ENCODE data around the gene ACAP2. TPM values are rescaled to one million over a fixed set of nuclear protein-coding genes. Genes with fewer than 3 reads are reported as not detected.

Gene ACAP2
- total RNA-seq, 4 donors from 2014 or later: 53.5 to 69.8 (median 62.5) TPM

- no peaks in the 10 kb centered on the region for H3K27me3 ChIP-seq
- H3K4me1 ChIP-seq: peaks cover 0 to 18% (median 0%) of the 10 kb centered on the region in 4 donors
- TF ChIP-seq POLR2A (IDR thresholded peaks at IDR 0.05) (no peak), EP300 (IDR thresholded peaks at IDR 0.05) (no peak)
- TF ChIP-seq, protein P1, sequence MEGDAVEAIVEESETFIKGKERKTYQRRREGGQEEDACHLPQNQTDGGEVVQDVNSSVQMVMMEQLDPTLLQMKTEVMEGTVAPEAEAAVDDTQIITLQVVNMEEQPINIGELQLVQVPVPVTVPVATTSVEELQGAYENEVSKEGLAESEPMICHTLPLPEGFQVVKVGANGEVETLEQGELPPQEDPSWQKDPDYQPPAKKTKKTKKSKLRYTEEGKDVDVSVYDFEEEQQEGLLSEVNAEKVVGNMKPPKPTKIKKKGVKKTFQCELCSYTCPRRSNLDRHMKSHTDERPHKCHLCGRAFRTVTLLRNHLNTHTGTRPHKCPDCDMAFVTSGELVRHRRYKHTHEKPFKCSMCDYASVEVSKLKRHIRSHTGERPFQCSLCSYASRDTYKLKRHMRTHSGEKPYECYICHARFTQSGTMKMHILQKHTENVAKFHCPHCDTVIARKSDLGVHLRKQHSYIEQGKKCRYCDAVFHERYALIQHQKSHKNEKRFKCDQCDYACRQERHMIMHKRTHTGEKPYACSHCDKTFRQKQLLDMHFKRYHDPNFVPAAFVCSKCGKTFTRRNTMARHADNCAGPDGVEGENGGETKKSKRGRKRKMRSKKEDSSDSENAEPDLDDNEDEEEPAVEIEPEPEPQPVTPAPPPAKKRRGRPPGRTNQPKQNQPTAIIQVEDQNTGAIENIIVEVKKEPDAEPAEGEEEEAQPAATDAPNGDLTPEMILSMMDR (IDR thresholded peaks at IDR 0.05): no peak
- no peaks in the 10 kb centered on the region for H3K9me3 ChIP-seq
- H3K27ac ChIP-seq: no peak overlapping the region
- WGBS, 2 donors: 89 to 90% methylated on average over 4 of the region's 4 CpGs
- H3K4me3 ChIP-seq: no peak overlapping the region
- DNase-seq (ENCODE audit: low spot score in 2 of 2): no peak
- peaks cover 0 to 13% (median 0%) of the 10 kb centered on the region in 3 donors for H3K36me3 ChIP-seq
Observed at GRCh38 chr3:195352895-195353488, 89.8 kb downstream of the ACAP2 start.

- TF ChIP-seq POLR2A (IDR thresholded peaks at IDR 0.05) (no peak), EP300 (IDR thresholded peaks at IDR 0.05) (no peak)
- TF ChIP-seq, protein P1 (IDR thresholded peaks at IDR 0.05): no peak
- no peaks in the 10 kb centered on the region for H3K4me1 ChIP-seq
- H3K36me3 ChIP-seq: peaks cover 0 to 19% (median 0%) of the 10 kb centered on the region in 3 donors
- no peak overlapping the region for H3K4me3 ChIP-seq
- DNase-seq (ENCODE audit: low spot score in 2 of 2): no peak
- 72 to 82% methylated on average over 5 of the region's 5 CpGs for WGBS, 2 donors
- no peak overlapping the region for H3K27ac ChIP-seq
- no peaks in the 10 kb centered on the region for H3K9me3 ChIP-seq
- no peaks in the 10 kb centered on the region for H3K27me3 ChIP-seq
Observed at GRCh38 chr3:195348426-195349115, 94.2 kb downstream of the ACAP2 start.

DNA sequence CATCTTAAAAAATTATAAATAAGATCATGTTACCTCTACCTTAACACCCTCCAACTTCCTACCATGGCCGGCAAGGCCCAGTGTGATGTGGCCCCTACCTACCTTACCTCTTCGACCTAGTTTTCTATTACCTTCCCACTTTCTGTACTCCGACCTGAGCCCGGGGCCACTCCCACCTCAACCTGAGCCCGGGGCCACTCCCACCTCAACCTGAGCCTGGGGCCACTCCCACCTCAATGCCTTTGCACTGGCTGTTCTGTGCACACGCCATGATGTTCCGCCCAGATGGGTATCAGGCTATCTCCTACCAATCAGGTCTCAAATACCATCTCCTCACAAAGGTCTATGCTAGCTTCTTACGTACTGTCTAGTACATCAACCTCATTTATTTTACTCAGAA lies 105.1 kb downstream of the ACAP2 start:
- Histone ChIP-seq H3K27ac (no peak overlapping the region), H3K27me3 (no peaks in the 10 kb centered on the region), H3K4me1 (no peaks in the 10 kb centered on the region), H3K36me3 (peaks cover 0 to 21% (median 5%) of the 10 kb centered on the region in 3 donors), H3K9me3 (no peaks in the 10 kb centered on the region), H3K4me3 (no peak overlapping the region)
- no peak for DNase-seq (ENCODE audit: low spot score in 2 of 2)
- TF ChIP-seq POLR2A (IDR thresholded peaks at IDR 0.05) (no peak), EP300 (IDR thresholded peaks at IDR 0.05) (no peak)
- TF ChIP-seq, protein P1 (IDR thresholded peaks at IDR 0.05): no peak
- 86 to 94% methylated on average over 8 of the region's 8 CpGs for WGBS, 2 donors

DNA sequence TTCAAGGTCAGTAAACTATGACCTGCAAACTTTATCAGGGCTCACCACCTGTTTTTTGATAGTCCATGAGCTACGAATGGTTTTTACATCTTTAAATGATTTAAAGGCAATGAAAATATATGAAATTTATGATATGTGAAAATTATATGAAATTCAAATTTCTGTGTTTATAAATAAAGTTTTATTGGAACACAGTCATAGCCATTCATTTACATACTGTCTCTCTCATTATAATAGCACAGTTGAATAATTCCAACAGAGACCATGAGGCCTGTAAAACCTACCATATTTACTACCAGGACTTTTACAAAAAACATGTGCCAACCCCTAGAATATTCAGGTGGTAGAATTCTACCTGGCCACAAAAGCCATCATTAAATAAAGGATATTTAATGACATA lies 107.9 kb downstream of the ACAP2 start:
- Histone ChIP-seq H3K4me1 (no peaks in the 10 kb centered on the region), H3K36me3 (peaks cover 0 to 35% (median 2%) of the 10 kb centered on the region in 3 donors), H3K27ac (no peak overlapping the region), H3K27me3 (no peaks in the 10 kb centered on the region), H3K9me3 (no peaks in the 10 kb centered on the region), H3K4me3 (no peak overlapping the region)
- TF ChIP-seq EP300 (IDR thresholded peaks at IDR 0.05): no peak
- TF ChIP-seq POLR2A (IDR thresholded peaks at IDR 0.05): no peak
- TF ChIP-seq, protein P1 (IDR thresholded peaks at IDR 0.05): no peak
- WGBS, 2 donors: 87 to 96% methylated on average over 1 of the region's 1 CpG
- DNase-seq (ENCODE audit: low spot score in 2 of 2): no peak

DNA sequence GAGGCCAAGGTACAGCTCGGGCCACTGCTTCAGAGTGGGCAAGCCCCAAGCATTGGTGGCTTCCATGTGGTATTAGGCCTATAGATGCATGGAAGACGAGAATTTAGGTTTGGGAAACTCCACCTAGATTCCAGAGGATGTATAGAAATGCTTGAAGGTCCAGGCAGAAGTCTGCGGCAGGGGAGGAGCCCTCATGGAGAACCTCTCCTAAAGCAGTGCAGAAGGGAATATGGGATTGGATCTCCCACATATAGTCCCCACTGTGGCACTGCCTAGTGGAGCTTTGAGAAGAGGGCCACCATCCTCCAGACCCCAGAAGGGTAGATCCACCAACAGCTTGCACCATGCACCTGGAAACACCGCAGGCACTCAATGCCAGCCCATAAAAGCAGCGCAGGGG lies 123.8 kb downstream of the ACAP2 start:
- Histone ChIP-seq H3K27me3 (no peaks in the 10 kb centered on the region), H3K36me3 (peaks cover 0 to 29% (median 10%) of the 10 kb centered on the region in 3 donors), H3K9me3 (no peaks in the 10 kb centered on the region), H3K4me3 (no peak overlapping the region), H3K27ac (no peak overlapping the region), H3K4me1 (no peaks in the 10 kb centered on the region)
- TF ChIP-seq EP300 (IDR thresholded peaks at IDR 0.05): no peak
- TF ChIP-seq POLR2A (IDR thresholded peaks at IDR 0.05): no peak
- TF ChIP-seq, protein P1 (IDR thresholded peaks at IDR 0.05): no peak
- DNase-seq (ENCODE audit: low spot score in 2 of 2): no peak
- 82 to 98% methylated on average over 5 of the region's 5 CpGs for WGBS, 2 donors

Data from tibial nerve (tissue), 4 donors.